Measurements from ENCODE around the gene PPID. TPM values are rescaled to one million over a fixed set of nuclear protein-coding genes. Genes with fewer than 3 reads are reported as not detected.

The PPID gene
- total and polyA plus RNA-seq, 2 donors (not counting 3 experiments of a cell fraction or from before 2014, with no cell fraction given) = 11.5 to 25.7 TPM

GRCh38 chr4:158682066-158682465, 41.1 kb downstream of the PPID start:
- TF ChIP-seq POLR2AphosphoS5 (IDR thresholded peaks at IDR 0.05; ENCODE audit: insufficient read depth, low read depth, low read length) = no peak
- TF ChIP-seq EZH2 (IDR thresholded peaks at IDR 0.05; ENCODE audit: borderline replicate concordance, low read depth, low read length, severe bottlenecking) = no peak
- TF ChIP-seq, protein P1, sequence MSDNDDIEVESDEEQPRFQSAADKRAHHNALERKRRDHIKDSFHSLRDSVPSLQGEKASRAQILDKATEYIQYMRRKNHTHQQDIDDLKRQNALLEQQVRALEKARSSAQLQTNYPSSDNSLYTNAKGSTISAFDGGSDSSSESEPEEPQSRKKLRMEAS (IDR thresholded peaks at IDR 0.05; ENCODE audit: insufficient read depth, insufficient read length) = no peak
- Histone ChIP-seq H3K4me2 (ENCODE audit: insufficient read depth, low read length) (no peak overlapping the region), H3K79me2 (ENCODE audit: control insufficient read depth, insufficient read depth, low read length) (no peaks in the 10 kb centered on the region), H4K20me1 (replicated peaks; ENCODE audit: control insufficient read depth, extremely low read depth, insufficient read depth, low read length) (no peaks in the 10 kb centered on the region), H2AFZ (ENCODE audit: low read depth, low read length) (no peak overlapping the region), H3K4me1 (ENCODE audit: control insufficient read depth, extremely low read depth, insufficient read depth, low read length) (no peaks in the 10 kb centered on the region), H3K9ac (replicated peaks; ENCODE audit: extremely low read depth, insufficient read depth, low read length) (no peak overlapping the region), H3K9me1 (replicated peaks; ENCODE audit: control insufficient read depth, extremely low read depth, insufficient read depth, low read length) (no peaks in the 10 kb centered on the region), H3K4me3 (replicated peaks in 1 of 3; ENCODE audit: insufficient read depth in 1 of 3, low read depth in 1 of 3, low read length in 3 of 3) (no peak overlapping the region), H3K27me3 (ENCODE audit: control insufficient read depth in 2 of 2, insufficient read depth in 2 of 2, low read length in 2 of 2) (no peaks in the 10 kb centered on the region), H3K9me3 (replicated peaks; ENCODE audit: control insufficient read depth, insufficient read depth, low read length) (no peaks in the 10 kb centered on the region), H3K36me3 (ENCODE audit: control insufficient read depth in 2 of 2, extremely low read depth in 1 of 2, insufficient read depth in 2 of 2, low read length in 2 of 2) (no peaks in the 10 kb centered on the region), H3K27ac (ENCODE audit: insufficient read depth, low read depth, low read length) (no peak overlapping the region)
- no TSS peak for BruUV-seq (replicated peaks)
- DNase-seq (ENCODE audit: low read depth, low spot score) (no peak), FAIRE-seq (no peak)
- intact Hi-C loops (cut with micrococcal nuclease) = no loop called here
- ChIA-PET CTCF (no interaction called here), POLR2A (no interaction called here)
- dilution Hi-C loops (cut with MboI; ENCODE audit: extremely low pct_ligation_motif_present, low sequenced_read_pairs) = no loop called here

- no peak overlapping the region for H3K4me2 ChIP-seq (ENCODE audit: insufficient read depth, low read length)
- DNase-seq (ENCODE audit: low read depth, low spot score) (no peak), FAIRE-seq (no peak)
- H3K27ac ChIP-seq (ENCODE audit: insufficient read depth, low read depth, low read length) = no peak overlapping the region
- no peaks in the 10 kb centered on the region for H4K20me1 ChIP-seq (replicated peaks; ENCODE audit: control insufficient read depth, extremely low read depth, insufficient read depth, low read length)
- no peaks in the 10 kb centered on the region for H3K4me1 ChIP-seq (ENCODE audit: control insufficient read depth, extremely low read depth, insufficient read depth, low read length)
- H3K79me2 ChIP-seq (ENCODE audit: control insufficient read depth, insufficient read depth, low read length) = no peaks in the 10 kb centered on the region
- no peaks in the 10 kb centered on the region for H3K9me1 ChIP-seq (replicated peaks; ENCODE audit: control insufficient read depth, extremely low read depth, insufficient read depth, low read length)
- H3K27me3 ChIP-seq (ENCODE audit: control insufficient read depth in 2 of 2, insufficient read depth in 2 of 2, low read length in 2 of 2) = no peaks in the 10 kb centered on the region
- BruUV-seq (replicated peaks) = no TSS peak
- H2AFZ ChIP-seq (ENCODE audit: low read depth, low read length) = no peak overlapping the region
- no peaks in the 10 kb centered on the region for H3K9me3 ChIP-seq (replicated peaks; ENCODE audit: control insufficient read depth, insufficient read depth, low read length)
- TF ChIP-seq CTCF (IDR thresholded peaks at IDR 0.05; ENCODE audit: extremely low read depth in 1 of 2, insufficient read depth in 1 of 2, low read depth in 1 of 2, low read length in 2 of 2) = no peak
- TF ChIP-seq JUN (IDR thresholded peaks at IDR 0.05; ENCODE audit: borderline replicate concordance, insufficient read depth, insufficient read length, low read depth) = no peak
- no peak for TF ChIP-seq GATA2 (IDR thresholded peaks at IDR 0.05; ENCODE audit: insufficient read depth, insufficient read length, low read depth, low read length)
- TF ChIP-seq, protein P1 (IDR thresholded peaks at IDR 0.05; ENCODE audit: insufficient read depth, insufficient read length) = no peak
- no peak for TF ChIP-seq FOS (IDR thresholded peaks at IDR 0.05; ENCODE audit: borderline replicate concordance, insufficient read depth, low read length)
- no peak for TF ChIP-seq EZH2 (IDR thresholded peaks at IDR 0.05; ENCODE audit: borderline replicate concordance, low read depth, low read length, severe bottlenecking)
- TF ChIP-seq POLR2AphosphoS5 (IDR thresholded peaks at IDR 0.05; ENCODE audit: insufficient read depth, low read depth, low read length) = no peak
- TF ChIP-seq POLR2A (IDR thresholded peaks at IDR 0.05; ENCODE audit: low read depth, low read length) = no peak
- TF ChIP-seq MYC (IDR thresholded peaks at IDR 0.05; ENCODE audit: low read depth, low read length) = no peak
- no peak overlapping the region for H3K9ac ChIP-seq (replicated peaks; ENCODE audit: extremely low read depth, insufficient read depth, low read length)
- intact Hi-C loops (cut with micrococcal nuclease) = no loop called here
- dilution Hi-C loops (cut with MboI; ENCODE audit: extremely low pct_ligation_motif_present, low sequenced_read_pairs) = no loop called here
- ChIA-PET POLR2A (no interaction called here), CTCF (no interaction called here)
- no peak overlapping the region for H3K4me3 ChIP-seq (replicated peaks in 1 of 3; ENCODE audit: insufficient read depth in 1 of 3, low read depth in 1 of 3, low read length in 3 of 3)
- H3K36me3 ChIP-seq (ENCODE audit: control insufficient read depth in 2 of 2, extremely low read depth in 1 of 2, insufficient read depth in 2 of 2, low read length in 2 of 2) = no peaks in the 10 kb centered on the region
Observed at GRCh38 chr4:158681629-158682028, 41.6 kb downstream of the PPID start.

Measured in endothelial cell of umbilical vein (primary cell).